HCT116 (cell line): ENCODE data around the gene PPM1E. TPM values are rescaled to one million over a fixed set of nuclear protein-coding genes. Genes with fewer than 3 reads are reported as not detected.
A peak's percentile ranks its signal among the peaks of the same experiment; 100 is the strongest.

Source experiments
- ATAC-seq: fragments of 200-7000 bp; cut with Tn5 transposase; 2 replicates; pipeline ENCODE4 v1.9.1; 2020; ENCODE audit warnings: mild to moderate bottlenecking, moderate library complexity
- BruUV-seq: library from RNA; stranded (reverse); fragments of 400-500 nt; replicated peaks from 2 replicates; lab custom pipeline; 2021; lab: Mats Ljungman, UMichigan
- CTCF ChIA-PET: fragments of 300-600 bp; sonication (Branson Sonifier 250); formaldehyde crosslinking; loops from one replicate; lab custom pipeline; 2021; ENCODE audit warnings: antibody characterized with exemption; lab: Charles Lee
- POLR2A ChIA-PET: fragments of 300-600, 350-600 bp; sonication (Branson Sonifier 250); formaldehyde crosslinking; loops from one replicate; lab custom pipeline; 2021; ENCODE audit warnings: antibody characterized with exemption; lab: Charles Lee
- RAD21 ChIA-PET, 2 experiments: fragments of 300-600 bp; sonication (Branson Sonifier 250); formaldehyde crosslinking; loops; one replicate each; lab custom pipeline; 2023; ENCODE audit warnings: low total read pairs in 2 of 2; ENCODE audit not compliant: uncharacterized antibody in 2 of 2, unreplicated experiment in 2 of 2, low non-redundant PET in 1 of 2; lab: Charles Lee
- DNase-seq: peaks from one replicate; pipeline ENCODE4 v3.0.0-alpha.2; 2010; ENCODE audit warnings: low read depth, low spot score
- H2AFZ ChIP-seq: fragments of 200-600 bp; shearing (Covaris generic), sonication (generic); 2 replicates; pipeline ENCODE4 v1.6.1; 2017; ENCODE audit warnings: low read depth, mixed run types, mixed read lengths, antibody characterized with exemption, low read length; ENCODE audit not compliant: poor library complexity, severe bottlenecking
- H3K27ac ChIP-seq: 2 replicates; pipeline ENCODE4 v1.5.1; 2012; ENCODE audit warnings: low read depth, low read length
- H3K27me3 ChIP-seq: fragments of 200-600 bp; sonication (generic); 2 replicates; pipeline ENCODE4 v1.6.1; 2016; ENCODE audit warnings: mixed run types, low read length, mixed read lengths; ENCODE audit not compliant: insufficient read depth
- H3K36me3 ChIP-seq, 2 experiments: fragments of 200-500 bp in 1 of 2; fragments of 200-600 bp in 1 of 2; sonication (Bioruptor generic) in 1 of 2; sonication (generic) in 1 of 2; 2 replicates each; pipeline versions ENCODE4 v1.5.1 to v1.6.1; 2014 to 2016; ENCODE audit warnings: low read length in 2 of 2, inconsistent platforms in 1 of 2, mixed read lengths in 1 of 2, mixed run types in 1 of 2; ENCODE audit not compliant: insufficient read depth in 2 of 2, control insufficient read depth in 1 of 2
- H3K4me1 ChIP-seq, 2 experiments: fragments of 200-600 bp in 1 of 2; sonication (generic) in 1 of 2; 2 replicates each; pipeline versions ENCODE4 v1.5.1 to v1.6.1; 2012 to 2017; ENCODE audit warnings: low read length in 2 of 2, inconsistent platforms in 1 of 2, mild to moderate bottlenecking in 1 of 2, mixed read lengths in 1 of 2, mixed run types in 1 of 2, moderate library complexity in 1 of 2; ENCODE audit not compliant: insufficient read depth in 2 of 2, control insufficient read depth in 1 of 2
- H3K4me2 ChIP-seq: fragments of 200-600 bp; sonication (generic); 2 replicates; pipeline ENCODE4 v1.6.1; 2017; ENCODE audit warnings: mixed run types, low read length, mixed read lengths
- H3K4me3 ChIP-seq, 2 experiments: fragments of 200-600 bp in 1 of 2; sonication (generic) in 1 of 2; replicated peaks in 1 of 2; 2 replicates each; pipeline ENCODE4 v1.5.1; 2011 to 2016; ENCODE audit warnings: low read length in 2 of 2, control low read depth in 1 of 2, low read depth in 1 of 2, mild to moderate bottlenecking in 1 of 2, mixed read lengths in 1 of 2, mixed run types in 1 of 2
- H3K79me2 ChIP-seq: fragments of 200-600 bp; sonication (generic); 2 replicates; pipeline ENCODE4 v1.6.1; 2017; ENCODE audit warnings: mild to moderate bottlenecking, mixed run types, low read length, moderate library complexity, mixed read lengths; ENCODE audit not compliant: insufficient read depth
- H3K9ac ChIP-seq: fragments of 200-600 bp; sonication (generic); 2 replicates; pipeline ENCODE4 v1.6.1; 2016; ENCODE audit warnings: low read length, mixed read lengths
- H3K9me2 ChIP-seq: fragments of 200-600 bp; sonication (generic), shearing (Covaris generic); 2 replicates; pipeline ENCODE4 v1.6.1; 2017; ENCODE audit warnings: mixed run types, mild to moderate bottlenecking, moderate library complexity; ENCODE audit not compliant: insufficient read depth
- H3K9me3 ChIP-seq, 2 experiments: fragments of 200-500 bp in 1 of 2; fragments of 200-600 bp in 1 of 2; sonication (Bioruptor generic) in 1 of 2; sonication (generic) in 1 of 2; 2 replicates each; pipeline ENCODE4 v1.6.1; 2014 to 2017; ENCODE audit warnings: low read length in 2 of 2, mixed read lengths in 2 of 2, inconsistent platforms in 1 of 2, low read depth in 1 of 2, mild to moderate bottlenecking in 1 of 2, mixed run types in 1 of 2, moderate library complexity in 1 of 2; ENCODE audit not compliant: control insufficient read depth in 1 of 2, insufficient read depth in 1 of 2
- H4K20me1 ChIP-seq: fragments of 200-600 bp; sonication (generic), shearing (Covaris generic); 2 replicates; pipeline ENCODE4 v1.6.1; 2017; ENCODE audit warnings: mixed run types, mild to moderate bottlenecking, moderate library complexity; ENCODE audit not compliant: insufficient read depth
- CBX3 ChIP-seq: IDR thresholded peaks from 2 replicates; pipeline ENCODE4 v1.6.1; 2012; ENCODE audit warnings: low read depth
- ELF1 ChIP-seq: IDR thresholded peaks from 2 replicates; pipeline ENCODE4 v1.6.1; 2012; ENCODE audit warnings: low read depth, borderline replicate concordance
- EZH2 ChIP-seq: fragments of 200-600 bp; sonication (generic); IDR thresholded peaks from 2 replicates; pipeline ENCODE4 v1.6.1; 2017; ENCODE audit warnings: antibody characterized with exemption, mixed run types
- EZH2phosphoT487 ChIP-seq: fragments of 200-600 bp; IDR thresholded peaks from 2 replicates; pipeline ENCODE4 v1.6.1; 2018; ENCODE audit warnings: antibody characterized with exemption, borderline replicate concordance
- FOSL1 ChIP-seq: IDR thresholded peaks from 2 replicates; pipeline ENCODE4 v1.6.1; 2012; ENCODE audit warnings: low read depth
- JUND ChIP-seq: IDR thresholded peaks from 2 replicates; pipeline ENCODE4 v1.6.1; 2012
- POLR2AphosphoS5 ChIP-seq: IDR thresholded peaks from 2 replicates; pipeline ENCODE4 v1.6.1; 2011; ENCODE audit warnings: mild to moderate bottlenecking, low read depth, low read length, moderate library complexity
- SIN3A ChIP-seq: IDR thresholded peaks from 2 replicates; pipeline ENCODE4 v1.6.1; 2012; ENCODE audit warnings: low read depth
- SP1 ChIP-seq: IDR thresholded peaks from 2 replicates; pipeline ENCODE4 v1.6.1; 2012; ENCODE audit warnings: low read depth
- SRF ChIP-seq: IDR thresholded peaks from 2 replicates; pipeline ENCODE4 v1.6.1; 2012; ENCODE audit warnings: low read depth
- TCF7L2 ChIP-seq: IDR thresholded peaks from 2 replicates; pipeline ENCODE4 v1.7.0; 2011; ENCODE audit warnings: borderline replicate concordance, inconsistent platforms; ENCODE audit not compliant: insufficient read depth, insufficient read length; ENCODE audit errors: extremely low read depth
- ZFX ChIP-seq: fragments of 450-650 bp; IDR thresholded peaks from 2 replicates; pipeline ENCODE4 v1.6.1; 2017
- intact Hi-C: fragments of 100-400 bp; cut with micrococcal nuclease; formaldehyde crosslinking; loops from 2 replicates; pipeline ENCODE4 v1.10.0; 2022
- total RNA-seq: library from RNA; stranded (reverse); gene quantifications from one replicate; pipeline ENCODE4 v1.2.1, GENCODE V29; 2021; ENCODE audit not compliant: unreplicated experiment
- TF ChIP-seq, protein P1 (sequence below): IDR thresholded peaks from 2 replicates; pipeline ENCODE4 v1.6.1; 2011; ENCODE audit warnings: mild to moderate bottlenecking, low read length, moderate library complexity; ENCODE audit not compliant: insufficient replicate concordance; ENCODE audit errors: extremely low read depth
- TF ChIP-seq, protein P2 (sequence below): IDR thresholded peaks from 2 replicates; pipeline ENCODE4 v1.6.1; 2012
- TF ChIP-seq, protein P3 (sequence below): IDR thresholded peaks from 2 replicates; pipeline ENCODE4 v1.6.1; 2012
- TF ChIP-seq, protein P4 (sequence below), 3 experiments: fragments of 200-600 bp in 1 of 3; sonication (generic) in 1 of 3; IDR thresholded peaks in 2 of 3; conservative IDR thresholded peaks in 1 of 3; 2 replicates each; pipeline ENCODE4 v1.5.1; 2012 to 2017; ENCODE audit warnings: low read depth in 2 of 3, low read length in 2 of 3, antibody characterized with exemption in 1 of 3, borderline replicate concordance in 1 of 3, control low read depth in 1 of 3, mild to moderate bottlenecking in 1 of 3, mixed read lengths in 1 of 3, mixed run types in 1 of 3, moderate library complexity in 1 of 3; ENCODE audit not compliant: insufficient read depth in 1 of 3

PPM1E gene
- total RNA-seq, 1 experiment from 2014 or later, result 0.02 TPM

DNA sequence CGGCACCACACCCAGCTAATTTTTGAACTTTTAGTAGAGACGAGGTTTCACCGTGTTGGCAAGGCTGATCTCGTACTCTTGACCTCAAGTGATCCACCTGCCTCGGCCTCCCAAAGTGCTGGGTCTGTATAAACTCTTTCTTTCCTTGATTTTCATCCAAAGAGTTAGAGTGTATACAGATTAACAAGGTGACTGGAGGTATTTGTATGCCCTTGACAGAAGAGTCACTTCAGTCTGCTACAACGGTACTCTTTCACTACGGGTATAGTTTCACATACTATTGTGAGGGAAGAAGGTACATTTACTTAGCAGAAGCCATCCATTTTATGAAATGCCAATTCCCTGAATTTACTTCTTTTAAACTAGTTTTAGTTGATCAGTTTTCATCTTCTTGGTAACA lies 32.5 kb downstream of the PPM1E start:
- H3K9ac ChIP-seq, result no peak overlapping the region
- H3K36me3 ChIP-seq, result no peaks in the 10 kb centered on the region
- H3K9me2 ChIP-seq, result no peaks in the 10 kb centered on the region
- CTCF ChIA-PET, result no interaction called here
- no peaks in the 10 kb centered on the region for H3K9me3 ChIP-seq
- BruUV-seq, result no TSS peak
- no peak overlapping the region for H3K4me3 ChIP-seq
- TF ChIP-seq SRF (no peak), FOSL1 (no peak), SIN3A (no peak), CBX3 (no peak), SP1 (no peak), JUND (no peak), TCF7L2 (no peak), POLR2AphosphoS5 (no peak), EZH2 (no peak), ZFX (no peak), ELF1 (no peak), EZH2phosphoT487 (no peak)
- TF ChIP-seq, protein P1, sequence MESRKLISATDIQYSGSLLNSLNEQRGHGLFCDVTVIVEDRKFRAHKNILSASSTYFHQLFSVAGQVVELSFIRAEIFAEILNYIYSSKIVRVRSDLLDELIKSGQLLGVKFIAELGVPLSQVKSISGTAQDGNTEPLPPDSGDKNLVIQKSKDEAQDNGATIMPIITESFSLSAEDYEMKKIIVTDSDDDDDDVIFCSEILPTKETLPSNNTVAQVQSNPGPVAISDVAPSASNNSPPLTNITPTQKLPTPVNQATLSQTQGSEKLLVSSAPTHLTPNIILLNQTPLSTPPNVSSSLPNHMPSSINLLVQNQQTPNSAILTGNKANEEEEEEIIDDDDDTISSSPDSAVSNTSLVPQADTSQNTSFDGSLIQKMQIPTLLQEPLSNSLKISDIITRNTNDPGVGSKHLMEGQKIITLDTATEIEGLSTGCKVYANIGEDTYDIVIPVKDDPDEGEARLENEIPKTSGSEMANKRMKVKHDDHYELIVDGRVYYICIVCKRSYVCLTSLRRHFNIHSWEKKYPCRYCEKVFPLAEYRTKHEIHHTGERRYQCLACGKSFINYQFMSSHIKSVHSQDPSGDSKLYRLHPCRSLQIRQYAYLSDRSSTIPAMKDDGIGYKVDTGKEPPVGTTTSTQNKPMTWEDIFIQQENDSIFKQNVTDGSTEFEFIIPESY, result no peak
- TF ChIP-seq, protein P2, sequence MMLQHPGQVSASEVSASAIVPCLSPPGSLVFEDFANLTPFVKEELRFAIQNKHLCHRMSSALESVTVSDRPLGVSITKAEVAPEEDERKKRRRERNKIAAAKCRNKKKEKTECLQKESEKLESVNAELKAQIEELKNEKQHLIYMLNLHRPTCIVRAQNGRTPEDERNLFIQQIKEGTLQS, result no peak
- TF ChIP-seq, protein P3, sequence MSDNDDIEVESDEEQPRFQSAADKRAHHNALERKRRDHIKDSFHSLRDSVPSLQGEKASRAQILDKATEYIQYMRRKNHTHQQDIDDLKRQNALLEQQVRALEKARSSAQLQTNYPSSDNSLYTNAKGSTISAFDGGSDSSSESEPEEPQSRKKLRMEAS, result no peak
- TF ChIP-seq, protein P4, sequence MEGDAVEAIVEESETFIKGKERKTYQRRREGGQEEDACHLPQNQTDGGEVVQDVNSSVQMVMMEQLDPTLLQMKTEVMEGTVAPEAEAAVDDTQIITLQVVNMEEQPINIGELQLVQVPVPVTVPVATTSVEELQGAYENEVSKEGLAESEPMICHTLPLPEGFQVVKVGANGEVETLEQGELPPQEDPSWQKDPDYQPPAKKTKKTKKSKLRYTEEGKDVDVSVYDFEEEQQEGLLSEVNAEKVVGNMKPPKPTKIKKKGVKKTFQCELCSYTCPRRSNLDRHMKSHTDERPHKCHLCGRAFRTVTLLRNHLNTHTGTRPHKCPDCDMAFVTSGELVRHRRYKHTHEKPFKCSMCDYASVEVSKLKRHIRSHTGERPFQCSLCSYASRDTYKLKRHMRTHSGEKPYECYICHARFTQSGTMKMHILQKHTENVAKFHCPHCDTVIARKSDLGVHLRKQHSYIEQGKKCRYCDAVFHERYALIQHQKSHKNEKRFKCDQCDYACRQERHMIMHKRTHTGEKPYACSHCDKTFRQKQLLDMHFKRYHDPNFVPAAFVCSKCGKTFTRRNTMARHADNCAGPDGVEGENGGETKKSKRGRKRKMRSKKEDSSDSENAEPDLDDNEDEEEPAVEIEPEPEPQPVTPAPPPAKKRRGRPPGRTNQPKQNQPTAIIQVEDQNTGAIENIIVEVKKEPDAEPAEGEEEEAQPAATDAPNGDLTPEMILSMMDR (IDR thresholded peaks at IDR 0.05 in 2 of 3, conservative IDR thresholded peaks at IDR 0.05 in 1 of 3; ENCODE audit: borderline replicate concordance in 1 of 3, insufficient read depth in 1 of 3, low read depth in 2 of 3, low read length in 2 of 3), result no peak
- POLR2A ChIA-PET, result interaction anchor here (2.3 kb wide), 1 partner anchor 157 kb away, joined by 6 read pairs; no protein-coding TSS in a partner anchor
- H3K4me2 ChIP-seq, result no peak overlapping the region
- ATAC-seq (no peak), DNase-seq (no peak)
- peaks cover 17 to 19% of the 10 kb centered on the region in 2 experiments for H3K4me1 ChIP-seq
- intact Hi-C loops, result no loop called here
- H3K79me2 ChIP-seq, result no peaks in the 10 kb centered on the region
- RAD21 ChIA-PET, result no interaction called here
- H2AFZ ChIP-seq, result peak overlapping the region; percentile 34
- no peak overlapping the region for H3K27ac ChIP-seq
- H4K20me1 ChIP-seq, result no peaks in the 10 kb centered on the region
- H3K27me3 ChIP-seq, result no peaks in the 10 kb centered on the region
